Stimulated activated CD4-positive, alpha-beta T cell treated with anti-CD3 and anti-CD28 coated beads, TNF-alpha, amount 100 ng/mL, for 4 hours (primary cell): ENCODE data around the gene EXOC6B.
"Not testable (repeated sequence)": the region's sequence is repeated elsewhere in the genome, so short reads cannot be mapped to it uniquely, and the experiment has no call there.

ENCODE experiments used
- DNase-seq, 3 experiments: peaks; one replicate each; pipeline ENCODE4 v3.0.0-alpha.2; 2020; ENCODE audit warnings: low read depth in 3 of 3

The EXOC6B gene

DNA sequence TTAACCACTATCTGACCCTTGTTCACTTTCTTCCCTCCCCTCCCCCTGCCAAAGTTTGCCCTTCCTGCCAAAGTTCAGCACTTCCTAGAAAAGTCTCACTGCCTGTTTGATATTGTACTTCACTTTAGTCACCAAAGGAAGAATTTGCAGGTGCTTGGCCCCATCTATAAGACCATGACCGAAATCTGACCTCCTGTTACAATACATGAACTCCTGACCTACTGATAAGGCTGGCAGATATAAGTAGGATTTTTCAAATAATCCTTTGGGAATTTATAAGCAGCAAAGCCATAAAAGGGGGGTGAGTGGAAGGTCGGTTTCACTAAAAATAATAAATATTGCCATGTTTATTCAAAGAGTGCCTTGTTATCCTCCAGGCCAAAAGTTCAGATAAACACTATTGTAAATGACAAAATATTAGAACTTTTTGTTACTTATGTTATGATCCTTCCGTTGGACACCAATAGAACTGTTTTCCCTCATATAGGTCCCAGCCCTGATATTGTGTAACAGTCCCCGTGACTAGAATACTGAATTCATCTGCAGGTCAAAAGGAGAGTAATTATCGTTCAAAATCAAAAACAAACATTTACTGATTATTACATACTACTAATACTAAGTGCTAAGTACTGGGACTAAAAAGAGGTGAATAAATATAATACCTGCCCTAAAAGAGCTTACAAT is 277.6 kb downstream of the EXOC6B start:
- no peak for DNase-seq

DNA sequence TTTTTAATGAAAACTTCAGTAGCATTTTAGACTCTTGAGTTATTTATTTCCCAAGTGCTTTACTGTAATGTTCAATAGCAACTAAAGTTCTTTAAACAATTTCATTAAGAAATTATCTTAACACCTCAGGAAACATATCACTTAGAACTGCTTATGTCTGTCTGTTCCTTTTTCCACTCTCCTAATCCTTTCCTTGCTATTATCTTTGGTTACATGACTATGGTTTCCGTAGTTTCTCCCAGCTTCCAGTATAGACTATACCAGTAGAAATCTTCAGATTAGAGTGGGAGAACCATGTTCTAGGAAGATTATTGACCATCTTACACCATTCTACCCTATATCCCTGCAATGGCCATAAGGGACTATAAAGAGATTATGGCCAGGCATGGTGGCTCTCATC is 280.0 kb downstream of the EXOC6B start:
- no peak for DNase-seq

DNA sequence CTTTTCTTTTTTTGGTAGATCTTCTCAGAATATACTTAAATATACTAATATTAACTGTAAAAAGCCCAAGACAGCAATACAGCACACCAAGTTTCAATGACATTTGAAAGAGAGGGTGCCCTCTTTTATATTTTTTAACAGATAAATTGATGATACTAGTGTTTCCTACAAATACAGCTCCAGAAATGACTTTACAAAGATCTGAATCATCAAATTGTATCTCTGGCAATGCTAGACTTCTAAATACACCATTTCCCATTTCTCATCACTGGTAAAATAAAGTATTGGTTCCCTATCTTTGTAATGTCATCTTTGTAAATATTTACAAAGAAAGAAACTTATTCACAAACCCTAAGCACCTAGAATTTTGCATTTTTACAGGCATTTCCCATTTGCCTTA is 281.3 kb downstream of the EXOC6B start:
- DNase-seq = no peak

DNA sequence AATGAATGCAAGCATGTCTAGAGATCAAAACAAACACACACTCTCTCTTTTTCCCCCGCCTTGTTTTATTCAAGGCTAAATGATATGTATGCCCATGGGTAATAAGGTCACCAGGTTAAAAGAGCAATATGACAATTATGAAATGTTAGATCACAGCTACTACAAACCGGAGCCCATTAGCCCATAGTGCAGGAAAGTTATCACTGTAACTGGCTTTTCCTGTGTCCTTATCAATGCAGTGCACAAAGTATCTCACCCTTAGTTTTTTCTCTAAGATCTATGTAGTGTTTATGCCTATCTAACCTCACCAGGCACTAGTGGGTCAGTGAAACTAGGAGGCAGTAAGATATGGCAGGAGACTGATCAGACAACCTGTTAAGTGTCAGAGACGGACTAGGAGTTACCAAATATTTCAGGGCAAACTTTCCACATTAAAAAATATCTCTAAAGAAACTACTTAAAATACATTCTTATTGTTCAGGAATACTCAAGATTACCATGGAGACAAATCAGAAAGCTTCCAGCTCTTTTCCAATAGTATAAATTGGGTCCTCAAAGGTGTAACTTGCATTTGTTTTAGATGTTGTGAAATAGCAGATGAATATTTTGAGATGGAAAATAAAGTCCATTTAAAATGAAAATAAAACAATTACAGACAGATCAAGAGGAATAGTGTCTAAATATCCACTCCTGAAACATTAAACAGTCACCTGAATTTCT is 282.2 kb downstream of the EXOC6B start:
- no peak for DNase-seq

DNA sequence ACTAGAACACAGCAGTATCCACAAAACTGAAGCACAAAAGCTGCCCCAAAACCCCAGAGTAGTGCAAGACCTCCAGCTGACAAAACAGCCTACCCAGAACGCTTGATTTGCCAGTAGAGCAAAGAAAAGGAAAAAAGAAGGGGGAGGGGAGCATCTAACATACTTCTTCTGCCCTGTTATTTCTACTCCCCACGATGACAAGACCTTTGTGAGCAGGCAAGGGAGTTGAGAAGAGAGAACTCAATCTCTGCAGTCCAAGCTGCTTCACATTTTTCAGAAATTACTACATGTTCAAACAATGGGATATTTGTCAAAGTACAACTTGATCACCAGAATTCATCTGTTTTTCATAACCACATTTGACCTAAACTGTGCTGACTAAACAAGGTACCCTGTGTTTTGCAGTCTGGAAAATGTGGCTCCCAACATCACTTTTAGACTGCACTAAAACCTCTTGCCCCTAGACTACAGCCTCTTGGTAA is 286.7 kb downstream of the EXOC6B start:
- no peak for DNase-seq

DNA sequence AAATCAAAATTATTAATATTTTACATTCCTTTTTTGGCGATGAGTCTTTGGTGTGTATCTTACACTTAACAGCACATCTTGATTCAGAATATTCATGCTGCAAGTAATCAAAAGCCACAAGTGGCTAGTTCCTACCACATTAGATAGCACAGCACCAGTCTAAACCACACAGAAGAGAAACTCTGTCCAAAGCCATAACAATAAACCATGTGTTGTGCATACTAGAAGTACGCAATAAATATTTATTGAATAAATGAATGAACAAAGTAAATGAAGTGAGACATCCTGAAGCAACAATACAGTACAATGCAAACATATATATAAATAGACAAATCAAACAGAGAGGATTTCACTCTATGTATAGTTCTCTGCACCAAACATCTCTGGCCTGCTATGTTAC is 287.3 kb downstream of the EXOC6B start:
- DNase-seq = no peak

DNA sequence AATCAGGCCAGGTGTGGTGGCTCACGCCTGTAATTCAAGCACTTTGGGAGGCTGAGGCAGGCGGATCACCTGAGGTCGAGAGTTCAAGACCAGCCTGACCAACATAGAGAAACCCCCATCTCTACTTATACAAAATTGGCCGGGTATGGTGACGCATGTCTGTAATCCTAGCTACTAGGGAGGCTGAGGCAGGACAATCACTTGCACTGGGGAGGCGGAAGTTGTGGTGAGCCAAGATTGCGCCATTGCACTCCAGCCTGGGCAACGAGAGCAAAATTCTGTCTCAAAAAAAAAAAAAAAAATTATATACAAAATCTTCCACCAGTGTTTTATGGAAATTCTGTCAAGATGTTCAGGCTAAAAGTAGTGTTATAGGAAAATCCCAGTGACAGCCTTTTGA is 290.2 kb downstream of the EXOC6B start:
- not testable (repeated sequence) for DNase-seq

DNA sequence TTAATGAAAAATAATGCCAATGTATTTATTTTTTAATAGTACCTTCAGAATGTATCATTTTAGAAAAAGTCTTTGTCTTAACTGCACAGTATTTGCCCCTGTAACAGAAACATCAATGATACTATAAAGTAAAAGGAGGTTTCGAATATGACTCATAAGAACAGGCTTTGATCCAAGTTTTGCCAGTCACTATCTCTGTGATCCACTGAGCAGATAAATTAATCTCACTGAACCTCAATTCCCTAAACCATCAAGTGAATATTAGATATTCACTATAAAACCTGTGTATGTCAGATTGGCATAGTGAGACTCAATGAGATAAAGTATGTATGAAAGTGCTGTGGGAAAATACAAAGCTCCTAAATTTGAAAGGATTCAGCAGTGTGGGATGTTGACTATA is 292.1 kb downstream of the EXOC6B start:
- DNase-seq = no peak

DNA sequence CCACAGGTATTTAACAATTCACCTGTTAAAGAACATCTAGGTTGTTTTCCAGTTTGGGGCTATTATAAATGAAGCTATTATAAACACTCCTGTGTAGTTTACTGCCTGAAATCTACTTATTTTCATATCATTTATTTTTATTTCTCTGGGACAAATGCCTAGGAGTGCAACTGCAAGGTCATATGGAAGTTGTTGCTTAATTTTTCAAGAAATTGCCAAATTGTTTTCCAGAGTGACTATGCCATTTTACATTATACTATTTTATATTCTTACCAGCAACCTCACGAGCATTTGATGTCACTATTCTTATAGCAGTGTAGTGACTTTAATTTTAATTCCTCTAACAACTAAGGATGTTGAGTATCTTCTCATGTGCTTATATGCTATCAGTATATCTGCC is 298.4 kb downstream of the EXOC6B start:
- DNase-seq = no peak

DNA sequence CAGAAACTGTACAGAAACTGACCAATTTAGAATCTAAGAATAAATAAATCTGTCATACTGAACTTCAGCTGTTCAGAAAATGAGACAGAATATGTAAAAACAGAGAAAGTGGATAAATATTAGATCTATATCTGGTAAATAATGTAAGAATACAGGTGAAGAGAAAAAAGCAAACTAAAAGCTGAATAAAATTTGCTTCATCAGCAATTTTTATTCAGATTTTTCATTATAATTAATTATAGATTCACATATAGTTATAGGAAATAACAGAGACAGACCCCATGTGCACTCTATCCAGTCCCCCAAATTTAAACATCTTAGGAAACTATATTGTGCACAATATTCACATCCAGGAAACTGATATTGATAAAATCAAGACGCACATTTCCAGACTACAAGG is 299.2 kb downstream of the EXOC6B start:
- no peak for DNase-seq

DNA sequence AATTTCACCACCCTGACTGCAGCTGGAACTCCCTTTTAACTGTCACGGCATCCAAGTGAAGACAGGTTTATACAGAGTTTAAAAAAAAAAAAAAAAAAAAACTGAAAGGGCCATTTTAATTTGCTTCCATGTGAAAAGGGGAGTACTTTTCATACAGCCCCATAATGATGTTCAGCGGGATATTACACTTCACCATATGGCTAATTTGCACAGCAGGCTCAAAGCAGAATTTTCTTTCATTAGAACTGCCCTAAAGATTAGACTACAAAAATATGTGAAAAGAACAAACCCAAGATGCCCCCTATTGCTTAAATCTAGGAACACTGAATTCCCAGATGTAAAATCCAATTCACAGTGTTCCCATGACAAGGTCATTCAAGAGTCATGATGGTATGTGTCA is 301.8 kb downstream of the EXOC6B start:
- no peak for DNase-seq

DNA sequence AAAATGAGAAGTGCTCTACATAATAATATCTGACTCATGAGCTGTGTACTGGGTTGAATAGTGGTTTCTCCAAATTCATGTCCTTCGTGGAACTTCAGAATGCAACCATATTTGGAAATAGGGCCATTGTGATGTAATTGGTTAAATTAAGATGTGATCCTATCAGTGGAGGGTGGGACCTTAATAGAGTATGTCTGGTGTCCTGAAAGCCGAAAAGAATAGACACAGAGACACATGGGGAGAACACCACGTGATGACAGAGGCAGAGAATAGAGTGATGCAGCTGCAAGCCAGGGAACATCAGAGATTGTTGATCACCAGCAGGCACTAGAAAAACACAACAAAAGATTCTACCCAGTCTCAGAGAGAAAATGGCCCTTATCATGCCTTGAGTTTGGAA is 310.1 kb downstream of the EXOC6B start:
- DNase-seq = no peak

DNA sequence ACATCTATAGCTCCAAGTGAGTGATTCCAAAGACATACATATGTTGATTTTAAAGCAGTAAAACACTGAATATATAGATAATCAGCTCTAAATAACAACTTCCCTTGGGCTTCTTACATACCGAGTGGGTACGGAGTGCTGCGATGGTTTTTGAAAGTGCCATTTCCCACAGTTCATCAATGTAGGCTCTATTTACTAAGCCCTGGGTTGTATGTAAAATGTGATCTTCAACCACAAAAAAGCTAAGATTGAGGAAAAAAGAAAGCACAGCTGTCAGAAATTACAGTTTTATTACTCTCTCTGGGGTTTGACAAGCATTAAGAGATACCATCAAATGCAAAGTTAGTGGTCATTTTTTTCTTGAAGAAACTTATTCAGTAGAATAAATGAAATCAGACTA is 312.8 kb downstream of the EXOC6B start:
- DNase-seq = no peak

DNA sequence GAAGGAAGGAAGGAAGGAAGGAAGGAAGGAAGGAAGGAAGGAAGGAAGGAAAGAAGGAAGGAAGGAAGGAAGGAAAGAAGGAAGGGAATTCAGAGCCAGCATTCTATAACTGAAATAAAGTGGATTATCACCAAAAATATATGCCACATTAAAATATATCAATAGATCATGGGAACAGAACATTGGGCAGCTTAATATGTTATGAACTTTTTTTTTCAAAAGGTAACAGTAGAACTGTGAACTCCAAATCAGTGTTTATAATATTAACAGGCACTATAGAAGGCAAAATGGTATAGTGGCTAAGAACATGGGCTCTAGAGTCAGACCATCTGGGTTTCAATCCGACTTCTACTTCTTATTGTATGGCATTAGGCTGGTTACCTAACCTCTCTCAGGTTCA is 313.5 kb downstream of the EXOC6B start:
- no peak for DNase-seq

DNA sequence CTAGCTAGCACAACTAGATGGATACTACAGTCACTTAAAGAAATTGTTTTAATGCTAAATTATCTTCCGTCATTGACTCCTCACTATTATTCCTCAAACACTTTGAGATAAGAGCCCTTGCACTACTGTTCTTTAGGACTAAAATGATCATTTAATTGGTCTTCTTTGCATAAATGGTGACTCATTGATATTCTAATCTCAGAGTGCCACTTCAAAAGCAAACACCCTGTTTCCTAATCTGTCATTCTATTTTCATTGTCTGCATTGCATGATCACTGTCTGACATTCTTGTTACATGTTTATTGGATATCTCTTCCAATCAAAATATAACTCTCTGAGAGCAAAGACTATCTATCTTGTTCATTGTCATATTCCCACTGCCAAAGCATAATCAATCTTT is 313.9 kb downstream of the EXOC6B start:
- DNase-seq = no peak

DNA sequence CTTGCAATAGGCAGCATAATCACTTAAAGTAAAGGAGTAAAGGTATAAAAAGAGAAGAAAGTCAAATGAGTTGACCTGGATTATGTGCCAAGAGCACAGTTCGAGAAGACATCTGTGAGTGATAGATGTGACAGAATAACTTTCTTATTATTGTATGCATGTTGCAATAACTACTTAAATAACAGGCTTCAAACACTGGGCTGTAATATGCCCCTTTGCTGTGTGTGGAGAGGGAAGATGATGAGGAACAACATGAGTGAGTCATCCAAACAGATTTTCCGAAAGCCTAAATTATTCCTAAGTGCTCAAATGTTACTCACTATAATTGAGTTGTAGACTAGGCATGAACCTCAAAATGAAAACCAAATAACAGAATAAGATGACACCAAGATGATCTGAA is 328.1 kb downstream of the EXOC6B start:
- DNase-seq = no peak

DNA sequence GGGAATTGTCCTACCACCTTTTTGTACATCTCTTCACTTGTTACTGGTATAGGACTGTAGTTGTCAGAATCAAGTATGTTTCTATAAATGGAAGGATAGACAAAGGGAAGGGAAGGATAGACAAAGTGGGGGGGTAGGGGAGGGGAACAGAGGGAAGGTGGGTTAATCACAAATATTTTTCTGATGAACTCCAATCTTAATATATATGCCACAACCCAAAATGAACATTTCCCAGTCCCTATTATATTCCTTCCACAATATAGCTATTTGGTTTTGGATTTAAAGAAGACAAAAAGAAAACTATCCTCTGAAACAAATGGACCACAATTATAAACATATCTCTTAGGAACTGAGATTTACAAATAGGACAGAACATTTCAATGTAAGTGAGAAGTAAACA is 329.4 kb downstream of the EXOC6B start:
- no peak for DNase-seq

DNA sequence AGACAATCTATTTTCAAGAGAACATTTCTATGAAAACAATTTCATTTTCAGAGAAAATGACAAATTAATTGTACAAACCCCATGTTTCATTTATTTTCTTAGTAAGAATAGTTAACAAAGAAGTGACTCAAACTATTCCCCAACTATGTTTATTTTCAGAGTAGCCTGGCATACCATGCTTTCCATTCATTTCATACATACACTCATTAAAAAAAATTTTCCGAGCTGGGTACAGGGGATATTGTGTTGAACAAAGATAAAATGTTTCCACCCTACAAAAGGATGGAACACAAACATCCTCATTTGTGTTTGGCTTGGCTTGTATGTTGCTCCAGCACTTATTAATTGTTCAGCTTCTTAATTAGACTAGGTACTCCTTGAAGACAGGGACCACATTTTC is 331.4 kb downstream of the EXOC6B start:
- DNase-seq = no peak

DNA sequence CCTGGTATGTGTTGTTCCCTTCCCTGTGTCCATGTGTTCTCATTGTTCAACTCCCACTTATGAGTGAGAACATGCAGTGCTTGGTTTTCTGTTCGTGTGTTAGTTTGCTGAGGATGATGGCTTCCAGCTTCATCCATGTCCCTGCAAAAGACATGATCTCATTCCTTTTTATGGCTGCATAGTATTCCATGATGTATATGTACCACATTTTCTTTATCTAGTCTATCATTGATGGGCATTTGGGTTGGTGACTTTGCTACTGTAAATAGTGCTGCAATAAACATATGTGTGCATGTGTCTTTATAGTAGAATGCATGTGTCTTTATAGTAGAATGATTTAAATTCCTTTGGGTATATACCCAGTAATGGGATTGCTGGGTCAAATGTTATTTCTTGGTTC is 341.2 kb downstream of the EXOC6B start:
- not testable (repeated sequence) for DNase-seq

DNA sequence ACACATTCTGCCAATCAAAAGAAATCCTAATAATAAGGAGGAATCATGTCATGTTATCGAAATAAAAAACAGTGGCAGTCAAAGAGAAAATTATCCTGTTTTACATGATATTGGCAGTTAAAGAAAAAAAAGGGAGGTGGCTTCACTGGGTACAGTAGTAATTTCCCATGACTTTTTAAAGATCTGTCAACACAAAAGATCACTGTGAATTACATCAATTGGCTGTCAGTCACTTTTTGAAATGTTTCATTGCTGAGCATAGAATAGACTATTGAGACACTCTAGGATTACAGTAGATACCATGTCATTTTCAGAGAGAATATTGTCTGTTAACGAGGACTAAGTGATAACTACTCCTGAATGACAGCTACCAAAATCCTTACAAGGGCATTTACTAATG is 342.5 kb downstream of the EXOC6B start:
- no peak for DNase-seq

DNA sequence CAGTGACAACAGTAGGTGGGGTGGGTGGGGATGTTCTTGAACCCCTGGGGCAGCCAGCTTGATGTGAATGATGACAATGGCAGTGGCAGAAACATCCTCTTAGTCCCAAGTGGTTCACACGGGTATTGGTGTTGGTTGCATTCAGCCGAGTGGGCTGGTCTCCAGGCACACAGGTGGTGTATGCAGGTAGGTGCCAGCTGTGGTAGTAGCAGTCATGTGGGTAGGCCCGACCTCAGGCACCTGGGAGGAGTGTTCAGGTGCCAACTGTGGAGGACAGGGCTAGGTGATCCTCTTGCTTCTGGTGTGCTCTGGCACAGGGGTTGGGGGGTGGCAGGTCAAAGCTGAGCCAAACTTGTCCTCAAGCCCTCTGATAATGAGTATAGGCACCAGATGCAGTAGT is 350.6 kb downstream of the EXOC6B start:
- DNase-seq = no peak

DNA sequence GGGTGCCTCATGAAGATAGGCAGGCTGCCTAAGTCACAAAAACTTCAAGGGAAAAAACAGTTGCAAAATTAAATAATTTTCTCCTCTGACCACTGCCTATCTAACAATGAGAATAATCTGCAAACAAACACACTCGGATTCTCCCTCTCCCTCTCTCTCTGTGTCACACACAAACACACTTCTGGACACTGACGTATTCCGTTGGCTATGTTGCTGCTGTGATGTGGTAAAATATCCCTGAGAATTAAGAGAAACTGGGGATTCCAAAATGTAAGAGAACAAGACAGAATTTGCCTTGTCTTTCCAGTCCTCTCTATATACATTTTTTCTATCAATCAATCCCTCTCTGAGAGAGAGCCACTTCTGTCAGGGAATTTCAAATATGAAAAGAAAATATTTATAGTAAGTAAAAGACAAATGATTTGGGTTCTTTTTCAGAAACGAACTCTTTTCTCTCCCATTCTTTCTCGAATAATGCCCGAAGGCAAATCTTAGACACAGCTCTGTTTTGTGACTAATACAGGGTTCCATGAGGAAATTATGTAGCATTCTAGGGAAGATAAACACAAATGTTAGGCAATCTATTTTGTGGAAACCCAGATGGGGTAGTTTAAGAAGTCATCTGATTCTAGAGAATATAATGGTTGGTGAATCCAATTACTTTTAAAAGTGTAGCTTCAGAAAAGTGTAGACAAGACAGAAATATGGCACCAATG is 367.9 kb downstream of the EXOC6B start:
- DNase-seq = no peak

DNA sequence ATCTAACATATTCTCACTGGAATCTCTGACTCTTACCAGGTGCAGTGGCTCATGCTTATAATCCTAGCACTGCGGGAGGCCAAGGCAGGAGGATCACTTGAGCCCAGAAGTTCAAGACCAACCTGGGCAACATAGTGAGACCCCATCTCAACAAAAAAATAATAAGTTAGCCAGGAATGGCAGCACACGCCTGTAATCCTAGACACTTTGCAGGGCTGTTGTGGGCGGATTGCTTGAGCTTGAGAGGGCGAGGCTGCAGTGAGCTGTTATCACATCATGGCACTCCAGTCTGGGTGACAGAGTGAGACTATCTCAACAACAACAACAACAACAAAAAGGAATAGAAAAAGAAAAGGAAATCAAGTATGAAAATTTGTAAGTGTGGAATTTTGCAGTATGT is 371.6 kb downstream of the EXOC6B start:
- no peak for DNase-seq
